Measurements from ENCODE around the gene LRP11. TPM values are rescaled to one million over a fixed set of nuclear protein-coding genes. Genes with fewer than 3 reads are reported as not detected.
"Not testable (repeated sequence)": the region's sequence is repeated elsewhere in the genome, so short reads cannot be mapped to it uniquely, and the experiment has no call there.

Gene LRP11
- total and polyA plus RNA-seq, 4 donors = 15.8 to 39.5 (median 26.5) TPM

DNA sequence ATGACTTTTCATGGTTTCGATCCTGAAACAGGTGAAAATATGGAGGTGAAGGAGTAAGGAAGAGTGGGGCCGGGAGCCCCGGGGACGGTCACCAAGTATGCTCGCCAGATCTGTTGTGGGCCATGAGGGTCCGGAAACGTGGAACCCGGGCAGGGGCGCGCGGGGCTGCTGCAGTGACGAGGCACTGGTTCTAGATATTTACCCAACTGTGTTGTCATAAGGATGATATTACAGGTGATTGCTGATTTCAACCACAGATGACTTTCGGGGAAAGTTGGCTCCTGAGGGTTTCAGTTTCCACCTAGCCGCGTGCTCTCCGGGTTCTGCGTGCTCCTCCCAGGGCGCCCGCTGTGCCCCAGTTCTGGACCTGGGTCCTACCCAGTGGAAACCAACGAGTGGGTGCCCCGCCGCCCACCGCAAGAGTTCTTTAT, 46.6 kb upstream of the LRP11 start:
- WGBS, 2 donors = 92 to 96% methylated on average over 23 of the region's 23 CpGs
- no peak for ATAC-seq (ENCODE audit: insufficient read depth, low FRiP score)
- Histone ChIP-seq H3K9me3 (ENCODE audit: control insufficient read depth in 4 of 4, insufficient read depth in 3 of 4, low read length in 3 of 4) (peaks cover 0 to 8% (median 0%) of the 10 kb centered on the region in 4 donors), H3K9ac (ENCODE audit: insufficient read depth in 1 of 2, low read length in 2 of 2) (no peak overlapping the region), H3K4me1 (ENCODE audit: control insufficient read depth in 5 of 5, insufficient read depth in 5 of 5, low read length in 5 of 5) (no peaks in the 10 kb centered on the region), H3K27me3 (ENCODE audit: control insufficient read depth in 3 of 3, insufficient read depth in 3 of 3, low read length in 2 of 3) (no peaks in the 10 kb centered on the region), H3K4me3 (no peak overlapping the region), H3K27ac (ENCODE audit: low read depth in 1 of 2, low read length in 1 of 2) (no peak overlapping the region), H3K36me3 (ENCODE audit: control insufficient read depth in 4 of 4, insufficient read depth in 4 of 4, low read length in 4 of 4) (no peaks in the 10 kb centered on the region)
- TF ChIP-seq, protein P1, sequence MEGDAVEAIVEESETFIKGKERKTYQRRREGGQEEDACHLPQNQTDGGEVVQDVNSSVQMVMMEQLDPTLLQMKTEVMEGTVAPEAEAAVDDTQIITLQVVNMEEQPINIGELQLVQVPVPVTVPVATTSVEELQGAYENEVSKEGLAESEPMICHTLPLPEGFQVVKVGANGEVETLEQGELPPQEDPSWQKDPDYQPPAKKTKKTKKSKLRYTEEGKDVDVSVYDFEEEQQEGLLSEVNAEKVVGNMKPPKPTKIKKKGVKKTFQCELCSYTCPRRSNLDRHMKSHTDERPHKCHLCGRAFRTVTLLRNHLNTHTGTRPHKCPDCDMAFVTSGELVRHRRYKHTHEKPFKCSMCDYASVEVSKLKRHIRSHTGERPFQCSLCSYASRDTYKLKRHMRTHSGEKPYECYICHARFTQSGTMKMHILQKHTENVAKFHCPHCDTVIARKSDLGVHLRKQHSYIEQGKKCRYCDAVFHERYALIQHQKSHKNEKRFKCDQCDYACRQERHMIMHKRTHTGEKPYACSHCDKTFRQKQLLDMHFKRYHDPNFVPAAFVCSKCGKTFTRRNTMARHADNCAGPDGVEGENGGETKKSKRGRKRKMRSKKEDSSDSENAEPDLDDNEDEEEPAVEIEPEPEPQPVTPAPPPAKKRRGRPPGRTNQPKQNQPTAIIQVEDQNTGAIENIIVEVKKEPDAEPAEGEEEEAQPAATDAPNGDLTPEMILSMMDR (IDR thresholded peaks at IDR 0.05; ENCODE audit: control extremely low read depth, extremely low read depth) = no peak
- no peak for DNase-seq

DNA sequence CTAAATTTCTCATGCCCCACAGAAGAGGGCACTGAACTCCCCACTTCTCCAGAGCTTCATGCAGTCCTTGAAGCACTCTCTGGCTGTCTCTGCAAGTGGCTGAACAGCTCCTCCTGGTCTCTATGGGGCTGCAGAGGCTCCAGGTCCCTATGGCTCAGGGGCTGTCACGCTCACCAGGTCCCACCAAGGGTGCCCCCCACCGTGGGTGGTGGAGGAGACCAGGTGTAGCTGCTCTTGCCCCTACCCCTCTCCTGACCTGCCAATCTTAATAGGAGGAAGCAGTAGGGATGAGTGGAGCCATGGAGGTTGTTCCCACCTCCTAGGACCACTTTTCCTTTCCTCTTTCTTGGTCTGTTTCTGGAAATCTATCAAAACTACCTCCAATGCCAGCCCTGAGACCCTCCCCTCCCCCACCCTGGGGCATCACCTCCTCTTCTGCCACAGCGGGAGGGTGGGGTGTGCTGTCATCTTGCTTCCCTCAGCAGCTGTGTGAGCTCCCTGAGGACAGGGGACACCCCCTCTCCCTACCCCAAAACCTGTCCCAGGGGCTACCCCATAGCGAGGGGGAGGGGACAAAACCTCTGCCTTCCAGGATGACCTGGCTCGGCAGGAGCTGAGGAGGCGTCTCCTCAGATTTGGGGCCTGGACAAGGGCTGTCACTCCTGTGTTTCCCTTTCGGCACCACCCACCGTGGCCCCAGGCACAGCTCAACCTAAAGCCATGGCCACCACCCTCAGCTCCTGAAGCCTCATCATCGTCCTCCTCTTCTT, 45.7 kb upstream of the LRP11 start:
- H3K4me1 ChIP-seq (ENCODE audit: control insufficient read depth in 5 of 5, insufficient read depth in 5 of 5, low read length in 5 of 5) = peaks cover 0 to 2% (median 0%) of the 10 kb centered on the region in 5 donors
- H3K4me3 ChIP-seq = no peak overlapping the region
- no peaks in the 10 kb centered on the region for H3K36me3 ChIP-seq (ENCODE audit: control insufficient read depth in 4 of 4, insufficient read depth in 4 of 4, low read length in 4 of 4)
- no peak overlapping the region for H3K27ac ChIP-seq (ENCODE audit: low read depth in 1 of 2, low read length in 1 of 2)
- DNase-seq (no peak), ATAC-seq (ENCODE audit: insufficient read depth, low FRiP score) (no peak)
- WGBS, 2 donors = 91 to 92% methylated on average over 9 of the region's 9 CpGs
- TF ChIP-seq, protein P1 (IDR thresholded peaks at IDR 0.05; ENCODE audit: control extremely low read depth, extremely low read depth) = no peak
- no peak overlapping the region for H3K9ac ChIP-seq (ENCODE audit: insufficient read depth in 1 of 2, low read length in 2 of 2)
- peaks cover 0 to 8% (median 0%) of the 10 kb centered on the region in 4 donors for H3K9me3 ChIP-seq (ENCODE audit: control insufficient read depth in 4 of 4, insufficient read depth in 3 of 4, low read length in 3 of 4)
- no peaks in the 10 kb centered on the region for H3K27me3 ChIP-seq (ENCODE audit: control insufficient read depth in 3 of 3, insufficient read depth in 3 of 3, low read length in 2 of 3)

DNA sequence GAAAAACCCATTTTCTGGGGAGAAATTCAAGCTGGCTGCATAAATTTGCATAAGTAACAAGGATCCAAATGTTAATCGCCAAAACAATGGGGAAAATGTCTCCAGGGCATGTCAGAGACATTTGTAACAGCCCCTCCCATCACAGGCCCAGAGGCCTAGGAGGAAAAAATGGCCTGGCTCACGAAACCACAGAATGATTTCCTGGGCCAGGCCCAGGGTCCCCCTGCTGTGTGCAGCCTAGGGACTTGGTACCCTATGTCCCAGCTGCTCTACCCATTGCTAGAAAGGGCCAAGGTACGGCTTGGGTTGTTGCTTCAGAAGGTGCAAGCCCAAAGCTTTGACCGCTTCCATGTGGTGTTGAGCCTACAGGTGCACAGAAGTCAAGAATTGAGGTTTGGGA, 44.3 kb upstream of the LRP11 start:
- H3K4me3 ChIP-seq; DNase-seq; H3K27ac ChIP-seq (ENCODE audit: low read depth in 1 of 2, low read length in 1 of 2); H3K9ac ChIP-seq (ENCODE audit: insufficient read depth in 1 of 2, low read length in 2 of 2); H3K9me3 ChIP-seq (ENCODE audit: control insufficient read depth in 4 of 4, insufficient read depth in 3 of 4, low read length in 3 of 4); H3K27me3 ChIP-seq (ENCODE audit: control insufficient read depth in 3 of 3, insufficient read depth in 3 of 3, low read length in 2 of 3); H3K4me1 ChIP-seq (ENCODE audit: control insufficient read depth in 5 of 5, insufficient read depth in 5 of 5, low read length in 5 of 5); ATAC-seq (ENCODE audit: insufficient read depth, low FRiP score); H3K36me3 ChIP-seq (ENCODE audit: control insufficient read depth in 4 of 4, insufficient read depth in 4 of 4, low read length in 4 of 4): not testable (repeated sequence)
- 86 to 87% methylated on average over 4 of the region's 4 CpGs for WGBS, 2 donors

DNA sequence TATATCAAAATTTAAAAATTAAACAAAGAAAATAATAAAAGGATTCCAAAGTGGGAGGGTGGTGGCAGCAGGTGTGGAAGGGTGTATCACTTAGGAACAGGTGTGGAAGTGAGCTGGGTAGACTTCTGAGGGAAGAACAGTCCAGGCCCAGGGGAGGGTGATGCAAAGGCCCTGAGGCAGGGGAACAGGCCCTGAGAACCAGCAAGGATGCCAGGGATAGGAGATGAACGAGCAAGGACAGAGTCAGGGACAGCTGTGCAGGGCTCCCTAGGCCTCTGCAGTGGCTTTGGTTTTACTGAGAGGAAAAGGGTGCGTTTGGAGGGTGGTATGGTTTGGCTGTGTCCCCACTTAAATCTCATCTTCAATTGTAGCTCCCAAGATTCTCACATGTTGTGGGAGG, 43.2 kb upstream of the LRP11 start:
- Histone ChIP-seq H3K36me3 (ENCODE audit: control insufficient read depth in 4 of 4, insufficient read depth in 4 of 4, low read length in 4 of 4) (no peaks in the 10 kb centered on the region), H3K27me3 (ENCODE audit: control insufficient read depth in 3 of 3, insufficient read depth in 3 of 3, low read length in 2 of 3) (no peaks in the 10 kb centered on the region), H3K9ac (ENCODE audit: insufficient read depth in 1 of 2, low read length in 2 of 2) (no peak overlapping the region), H3K9me3 (ENCODE audit: control insufficient read depth in 4 of 4, insufficient read depth in 3 of 4, low read length in 3 of 4) (peaks cover 0 to 8% (median 0%) of the 10 kb centered on the region in 4 donors), H3K4me1 (ENCODE audit: control insufficient read depth in 5 of 5, insufficient read depth in 5 of 5, low read length in 5 of 5) (peaks cover 0 to 4% (median 0%) of the 10 kb centered on the region in 5 donors), H3K27ac (ENCODE audit: low read depth in 1 of 2, low read length in 1 of 2) (no peak overlapping the region), H3K4me3 (no peak overlapping the region)
- TF ChIP-seq, protein P1 (IDR thresholded peaks at IDR 0.05; ENCODE audit: control extremely low read depth, extremely low read depth) = no peak
- 73 to 83% methylated on average over 2 of the region's 2 CpGs for WGBS, 2 donors
- ATAC-seq (ENCODE audit: insufficient read depth, low FRiP score) = no peak
- DNase-seq = no peak

Data from lung (tissue), 12 donors.